Activated T-cell treated with anti-CD3 and anti-CD28 coated beads for 24 hours (primary cell): ENCODE results near the gene LMTK3.
"Not testable (repeated sequence)": the region's sequence is repeated elsewhere in the genome, so short reads cannot be mapped to it uniquely, and the experiment has no call there.

Experiments
- DNase-seq: peaks from one replicate; pipeline ENCODE4 v3.0.0-alpha.2; 2020; ENCODE audit warnings: low read depth

The LMTK3 gene

DNA sequence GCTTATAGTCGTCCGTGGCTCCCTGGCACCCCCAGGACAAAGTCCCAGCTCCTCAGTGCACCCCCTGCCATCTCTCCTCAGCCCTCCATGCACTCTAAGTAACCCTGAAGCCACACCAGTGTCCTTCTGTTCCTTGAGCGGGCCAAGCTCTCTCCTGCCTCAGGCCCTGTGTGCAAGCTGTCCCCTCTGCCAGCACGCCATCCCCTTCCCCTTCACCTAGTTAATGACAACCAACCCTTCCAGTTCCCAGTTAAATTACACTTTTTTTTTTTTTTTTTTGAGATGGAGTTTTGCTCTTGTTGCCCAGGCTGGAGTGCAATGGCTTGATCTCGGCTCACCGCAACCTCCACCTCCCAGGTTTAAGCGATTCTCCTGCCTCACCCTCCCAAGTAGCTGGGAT lies 23.2 kb downstream of the LMTK3 start:
- DNase-seq, result not testable (repeated sequence)

DNA sequence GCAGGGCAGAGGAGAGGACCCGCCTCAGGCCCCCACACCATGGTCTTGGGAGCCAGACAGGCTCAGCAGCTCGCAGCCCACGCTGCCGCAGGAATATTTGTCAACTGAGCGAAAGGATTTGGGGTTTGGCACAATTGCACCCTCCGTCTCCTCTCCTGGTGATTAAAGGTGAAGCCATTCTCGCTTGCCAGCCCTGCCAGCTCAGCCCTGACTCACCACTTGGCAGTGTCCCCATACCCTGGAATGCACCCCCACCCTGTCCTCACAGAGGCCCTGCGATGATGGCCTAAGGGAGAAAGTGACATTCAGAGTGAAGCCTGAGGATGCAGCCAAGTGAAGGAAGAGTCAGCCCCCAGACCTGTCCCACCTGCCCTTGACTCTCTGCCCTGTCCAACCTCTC lies 23.7 kb downstream of the LMTK3 start:
- no peak for DNase-seq

DNA sequence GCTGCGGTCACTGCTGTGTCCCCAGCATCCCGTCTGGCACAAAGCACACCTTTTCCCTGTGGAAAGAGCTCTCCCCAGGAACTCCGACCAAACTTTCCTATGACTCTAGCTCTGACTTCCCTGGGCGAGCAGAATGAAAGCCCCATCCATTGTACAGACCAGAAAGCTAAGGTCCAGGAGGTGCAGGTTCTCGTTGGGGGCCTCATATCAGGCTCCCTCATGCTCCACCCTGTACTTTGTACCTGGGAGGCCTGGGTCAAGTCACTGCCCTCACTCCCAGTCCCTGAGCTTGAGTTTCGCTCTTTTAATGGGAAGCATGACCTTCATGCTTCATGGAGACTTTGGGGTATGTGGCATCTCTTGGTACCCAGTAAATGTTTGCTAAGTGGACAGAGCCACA lies 24.1 kb downstream of the LMTK3 start:
- DNase-seq, result no peak

DNA sequence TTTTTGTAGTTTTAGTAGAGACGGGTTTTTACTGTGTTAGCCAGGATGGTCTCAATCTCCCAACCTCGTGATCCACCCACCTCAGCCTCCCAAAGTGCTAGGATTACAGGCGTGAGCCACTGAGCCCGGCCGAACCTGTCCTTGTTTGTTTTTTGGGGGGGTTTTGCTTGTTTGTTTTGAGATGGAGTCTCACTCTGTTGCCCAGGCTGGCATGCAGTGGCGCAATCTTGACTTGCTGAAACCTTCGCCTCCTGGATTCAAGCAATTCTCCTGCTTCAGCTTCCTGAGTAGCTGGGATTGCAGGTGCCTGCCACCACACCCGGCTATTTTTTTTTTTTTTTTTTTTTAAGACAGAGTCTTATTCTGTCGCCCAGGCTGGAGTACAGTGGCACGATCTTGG lies 24.9 kb downstream of the LMTK3 start:
- DNase-seq, result not testable (repeated sequence)

DNA sequence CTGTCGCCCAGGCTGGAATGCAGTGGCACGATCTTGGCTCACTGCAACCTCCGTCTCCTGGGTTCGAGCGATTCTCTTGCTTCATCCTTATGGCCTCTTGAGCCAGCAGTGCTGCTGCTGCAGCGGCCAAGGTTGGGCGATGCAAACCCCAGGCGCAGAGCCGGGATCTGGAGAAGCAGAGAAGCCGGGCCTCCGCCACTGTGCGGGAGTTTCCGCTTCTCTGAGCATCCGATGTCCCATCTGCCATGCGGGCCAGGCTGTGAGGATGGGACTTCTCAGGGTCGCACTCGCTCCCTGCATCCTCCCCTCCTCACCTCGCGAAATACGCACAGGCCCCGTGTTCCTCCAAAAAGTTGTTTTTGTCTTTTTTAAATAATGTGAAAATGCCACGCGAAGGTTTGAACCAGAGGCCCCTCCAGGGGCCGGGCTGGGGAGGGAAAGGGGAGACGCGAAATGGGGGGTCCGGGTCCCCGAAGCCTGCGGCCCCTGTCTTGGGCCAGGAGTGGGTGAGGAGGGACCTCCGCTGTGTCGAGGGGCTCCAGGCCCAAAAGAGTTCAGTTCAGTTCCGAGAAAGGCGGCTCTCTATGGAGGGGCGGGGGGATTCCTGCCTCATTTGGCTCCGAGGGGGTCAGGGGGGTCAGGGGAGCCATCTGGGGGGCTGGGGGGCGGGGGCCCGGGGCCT lies 26.6 kb downstream of the LMTK3 start:
- DNase-seq, result no peak

DNA sequence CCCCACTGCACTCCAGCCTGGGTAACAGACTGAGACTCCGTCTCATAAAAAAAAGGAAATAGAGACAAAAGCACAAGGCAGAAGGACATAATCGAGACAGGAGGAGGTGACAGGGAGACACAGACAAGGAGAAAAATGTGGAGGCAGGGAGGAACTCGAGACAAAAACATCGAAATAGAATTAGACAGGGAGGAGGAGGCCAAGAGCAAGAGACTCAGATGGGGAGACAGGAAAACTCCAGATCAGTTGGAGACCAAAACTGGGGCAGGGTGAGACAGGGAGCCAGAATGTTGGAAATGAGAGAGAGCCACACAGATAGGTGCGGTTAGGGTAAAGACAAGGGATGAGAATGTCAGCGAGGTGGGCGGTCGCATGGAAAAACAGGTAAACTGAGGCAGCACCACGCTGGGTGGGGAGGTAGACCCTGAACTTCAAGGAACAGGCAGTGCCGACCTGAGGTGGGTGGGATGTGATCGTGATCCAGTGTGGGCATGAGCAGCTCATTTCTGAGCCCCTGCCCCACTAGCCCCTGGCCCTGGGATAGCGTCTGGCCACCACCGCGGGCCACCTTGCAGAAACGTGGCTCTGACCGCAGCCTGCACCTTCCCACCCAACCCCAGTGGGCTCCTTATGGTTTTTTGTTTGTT lies 27.3 kb downstream of the LMTK3 start:
- DNase-seq, result no peak

DNA sequence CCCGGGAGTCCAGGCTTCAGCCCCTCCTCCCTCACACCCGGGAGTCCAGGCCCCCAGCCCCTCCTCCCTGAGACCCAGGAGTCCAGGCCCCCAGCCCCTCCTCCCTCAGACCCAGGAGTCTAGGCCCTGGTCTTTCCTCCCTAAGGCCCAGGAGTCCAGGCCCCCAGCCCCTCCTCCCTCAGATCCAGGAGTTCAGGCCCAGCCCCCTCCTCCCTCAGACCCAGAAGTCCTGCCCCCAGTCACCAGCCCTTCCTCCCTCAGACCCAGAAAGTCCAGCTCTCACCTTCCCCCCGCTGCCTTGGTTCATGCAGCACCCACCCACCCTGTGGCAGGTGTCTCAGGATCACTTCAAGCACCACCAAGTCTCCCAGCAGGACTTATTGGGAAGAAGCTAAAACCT lies 28.3 kb downstream of the LMTK3 start:
- no peak for DNase-seq

DNA sequence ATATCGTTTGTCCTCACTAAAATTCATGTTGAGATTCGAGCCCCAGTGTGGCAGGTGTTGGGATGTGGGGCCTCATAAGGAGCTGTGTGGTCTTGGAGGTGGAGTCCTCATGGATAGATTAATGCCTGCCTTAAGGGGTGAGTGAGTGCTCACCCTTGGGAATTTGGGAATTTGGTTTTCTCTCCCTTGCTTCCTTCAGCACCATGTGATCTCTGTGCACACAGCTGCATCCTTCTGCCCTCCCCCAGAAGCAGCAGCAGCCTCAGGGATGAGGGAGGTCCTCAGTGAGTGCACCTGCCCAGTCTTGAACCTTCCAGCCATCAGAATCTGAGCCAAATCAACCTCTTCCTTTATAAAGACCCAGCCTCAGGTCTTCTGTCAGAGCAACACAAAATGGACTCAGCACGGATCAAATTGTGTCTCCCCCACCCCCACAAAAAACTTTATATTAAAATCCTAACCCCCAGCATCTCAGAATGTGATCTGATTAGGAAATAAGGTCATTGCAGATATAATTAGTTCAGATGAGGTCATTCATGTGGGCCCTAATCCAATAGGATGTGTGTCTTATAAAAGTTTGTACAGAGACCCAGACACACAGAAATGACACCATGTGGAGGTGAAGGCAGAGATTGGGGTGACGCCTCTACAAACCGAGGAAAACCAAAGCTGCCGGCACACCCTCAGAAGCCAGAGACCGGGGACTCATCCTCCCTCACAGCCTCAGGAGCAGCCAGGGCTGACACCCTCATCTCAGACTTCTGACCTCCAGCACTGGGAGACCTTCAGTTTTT lies 29.6 kb downstream of the LMTK3 start:
- no peak for DNase-seq

DNA sequence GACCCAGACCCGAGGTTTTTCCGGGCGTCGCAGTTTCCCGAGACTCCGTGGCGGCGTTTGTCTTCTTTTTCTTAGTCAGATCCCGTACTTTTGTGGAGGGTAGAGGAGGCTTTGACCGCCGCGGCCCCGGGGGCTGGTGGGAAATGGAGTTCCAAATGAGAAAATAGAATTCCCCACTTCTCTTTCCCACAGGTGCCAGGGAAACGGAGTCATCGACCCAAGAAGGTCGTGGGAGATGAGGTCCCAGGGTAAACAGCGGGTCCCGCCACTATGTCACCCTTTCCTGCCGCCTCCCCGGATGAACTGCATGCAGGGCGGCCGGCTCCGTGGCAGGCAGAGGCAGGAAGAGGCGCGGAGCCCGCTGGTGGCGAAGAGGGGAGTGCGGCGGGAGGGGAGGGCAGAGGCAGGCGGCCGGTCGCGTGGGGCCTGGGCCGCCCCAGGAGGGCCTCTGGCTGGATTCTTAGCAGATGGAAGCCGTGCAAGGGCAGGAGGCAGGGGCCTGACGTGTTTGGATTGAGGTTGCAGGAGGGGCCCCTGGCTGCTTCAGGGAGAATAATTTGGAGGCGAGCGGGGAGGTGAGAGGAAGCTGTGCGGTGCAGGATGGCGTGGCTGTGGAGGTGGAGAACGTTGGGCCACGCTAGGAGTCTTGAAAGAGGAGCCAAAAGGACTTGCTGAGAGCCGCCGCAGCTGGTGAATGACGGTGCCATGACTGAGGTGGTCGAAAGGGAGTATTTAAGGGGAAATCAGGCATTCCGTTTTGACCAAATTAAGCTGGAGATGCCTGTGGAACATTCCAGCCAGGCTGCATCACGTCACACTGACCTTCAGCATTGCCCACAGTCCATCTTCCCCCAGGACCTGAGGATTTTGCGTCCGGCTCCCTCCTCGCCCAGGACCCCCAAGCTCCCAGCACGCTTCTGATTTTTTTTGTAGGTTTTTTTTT lies 30.8 kb downstream of the LMTK3 start:
- peak; percentile 29 for DNase-seq

DNA sequence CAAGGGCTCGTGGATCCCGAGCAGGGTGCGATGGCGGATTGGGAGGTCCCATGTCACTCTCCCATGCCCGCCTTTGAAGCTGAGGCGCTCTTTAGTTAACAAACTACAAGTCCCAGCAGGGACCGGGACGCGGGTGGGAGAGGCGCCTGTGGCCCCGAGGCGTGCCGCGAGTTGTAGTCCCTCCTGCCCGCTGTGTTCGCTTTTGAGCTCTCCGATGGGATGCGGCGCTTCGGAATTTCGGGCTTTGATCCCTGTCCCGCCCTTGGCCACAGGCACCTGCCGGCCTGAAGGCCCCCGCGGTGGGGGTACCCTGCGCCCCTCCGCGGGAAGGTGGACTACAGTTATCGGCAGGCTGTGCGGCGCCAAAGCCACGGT lies 31.5 kb downstream of the LMTK3 start:
- peak; percentile 13 for DNase-seq

DNA sequence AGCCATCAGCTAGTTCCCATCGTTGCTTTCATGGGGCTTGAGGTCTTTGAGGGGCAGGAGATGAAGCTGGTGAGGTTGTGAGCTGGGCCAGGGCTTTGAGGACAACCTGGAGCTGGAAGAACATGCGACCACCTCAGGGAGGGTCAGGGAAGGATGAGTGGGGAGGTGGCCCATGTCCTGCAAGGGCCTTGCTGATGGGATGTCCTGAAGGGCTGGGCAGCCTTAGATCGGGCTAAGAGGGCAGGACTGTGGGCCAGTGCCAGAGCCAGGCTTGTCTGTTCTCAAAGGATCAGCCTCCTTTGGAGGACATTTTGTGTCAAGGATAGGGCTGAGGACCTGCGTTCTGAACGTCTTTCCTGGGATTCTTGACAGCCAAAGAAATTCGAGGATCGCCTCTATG lies 31.9 kb downstream of the LMTK3 start:
- DNase-seq, result no peak

DNA sequence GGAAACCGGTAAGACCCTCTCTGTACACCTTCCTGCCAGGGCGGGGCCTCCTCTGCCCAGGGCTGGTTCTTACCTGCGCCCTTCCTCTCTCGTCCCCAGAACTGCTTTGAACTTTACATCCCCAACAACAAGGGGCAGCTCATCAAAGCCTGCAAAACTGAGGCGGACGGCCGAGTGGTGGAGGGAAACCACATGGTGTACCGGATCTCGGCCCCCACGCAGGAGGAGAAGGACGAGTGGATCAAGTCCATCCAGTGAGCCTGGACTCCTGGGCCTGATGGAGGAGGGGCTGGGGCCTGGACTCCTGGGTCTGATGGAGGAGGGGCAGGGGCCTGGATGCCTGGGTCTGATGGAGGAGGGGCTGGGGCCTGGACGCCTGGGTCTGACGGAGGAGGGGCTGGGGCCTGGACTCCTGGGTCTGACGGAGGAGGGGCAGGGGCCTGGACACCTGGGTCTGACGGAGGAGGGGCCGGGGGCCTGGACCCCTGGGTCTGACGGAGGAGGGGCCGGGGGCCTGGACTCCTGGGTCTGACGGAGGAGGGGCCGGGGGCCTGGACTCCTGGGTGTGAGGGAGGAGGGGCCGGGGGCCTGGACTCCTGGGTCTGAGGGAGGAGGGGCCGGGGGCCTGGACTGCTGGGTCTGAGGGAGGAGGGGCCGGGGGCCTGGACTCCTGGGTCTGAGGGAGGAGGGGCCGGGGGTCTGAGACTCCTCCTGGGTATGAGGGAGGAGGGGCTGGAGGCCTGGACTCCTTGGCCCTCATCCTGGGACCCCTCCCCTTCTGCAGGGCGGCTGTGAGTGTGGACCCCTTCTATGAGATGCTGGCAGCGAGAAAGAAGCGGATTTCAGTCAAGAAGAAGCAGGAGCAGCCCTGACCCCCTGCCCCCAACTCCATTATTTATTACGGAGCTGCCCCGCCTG lies 33.0 kb downstream of the LMTK3 start:
- DNase-seq, result no peak

DNA sequence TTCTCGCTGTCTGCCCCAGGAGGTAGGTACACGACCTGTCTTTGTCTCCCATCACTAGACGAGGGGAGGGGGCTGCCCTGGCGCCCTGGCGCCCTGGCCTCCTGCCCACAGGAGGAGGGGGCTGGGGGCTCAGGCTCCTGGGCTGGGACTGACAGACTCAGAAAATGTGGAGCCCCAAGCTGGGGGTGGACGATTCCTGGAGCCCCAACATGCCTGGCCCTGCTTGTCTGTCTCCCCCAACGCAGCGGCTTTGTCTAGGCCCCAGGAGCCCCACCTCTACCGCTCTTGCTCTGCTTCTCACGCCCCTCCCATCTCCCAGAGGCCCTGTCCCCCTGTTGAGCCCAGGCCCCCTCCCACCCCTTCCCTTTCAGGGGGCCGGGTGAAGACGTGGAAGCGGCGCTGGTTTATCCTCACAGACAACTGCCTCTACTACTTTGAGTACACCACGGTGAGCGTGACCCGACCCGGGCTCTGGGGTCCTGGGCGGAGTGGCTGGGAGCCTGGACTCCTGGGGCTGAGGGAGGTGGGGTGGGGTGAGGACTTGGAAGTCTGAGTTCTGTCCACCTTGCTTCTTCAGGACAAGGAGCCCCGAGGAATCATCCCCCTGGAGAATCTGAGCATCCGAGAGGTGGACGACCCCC lies 33.8 kb downstream of the LMTK3 start:
- no peak for DNase-seq

DNA sequence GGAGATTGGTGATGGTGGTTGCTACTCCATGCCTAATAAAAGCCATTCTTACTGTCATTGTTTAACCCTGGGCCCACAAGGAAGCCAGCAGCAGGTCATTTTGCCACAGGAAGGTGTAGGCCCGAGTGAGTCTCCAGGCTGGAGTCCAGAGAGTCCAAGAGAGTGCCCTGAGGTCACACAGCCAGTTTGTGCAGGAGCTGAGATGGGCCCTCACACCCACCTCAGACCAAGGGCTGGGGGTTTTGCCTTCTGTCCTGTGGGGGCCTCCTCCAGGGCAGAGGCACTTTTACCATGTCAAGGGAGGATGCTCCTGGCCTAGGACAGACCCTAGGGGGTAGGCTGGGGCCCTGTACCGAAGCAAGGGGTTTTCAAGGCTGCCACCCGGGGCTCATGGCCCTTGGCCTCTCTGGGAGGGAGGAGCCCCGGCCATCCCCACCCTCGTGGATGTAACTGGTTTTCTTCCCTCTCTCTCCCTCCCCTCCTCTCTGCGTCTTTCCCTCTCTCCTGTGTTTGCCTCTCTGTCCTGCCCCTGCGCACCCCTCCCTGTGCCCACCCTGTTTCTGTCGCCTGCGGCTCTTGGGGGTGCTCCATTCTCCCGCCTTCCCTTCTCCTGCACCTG lies 34.5 kb downstream of the LMTK3 start:
- DNase-seq, result no peak

DNA sequence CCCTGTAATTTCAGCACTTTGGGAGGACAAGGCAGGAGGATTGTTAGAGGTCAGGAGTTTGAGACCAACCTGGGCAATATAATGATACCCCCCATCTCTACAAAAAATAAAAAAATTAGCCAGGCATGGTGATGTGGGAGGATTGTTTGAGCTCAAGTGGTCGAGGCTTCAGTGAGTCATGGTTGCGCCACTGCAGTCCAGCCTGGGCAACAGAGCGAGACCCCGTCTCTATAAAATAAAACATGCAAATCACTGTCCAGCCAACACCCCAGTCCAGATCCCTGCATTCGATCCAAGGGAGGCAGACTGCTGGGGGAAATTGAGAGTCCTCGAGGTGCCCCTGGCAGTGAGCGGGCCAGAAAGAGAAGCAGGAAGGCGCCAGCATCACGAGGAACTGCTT lies 35.5 kb downstream of the LMTK3 start:
- DNase-seq, result no peak

DNA sequence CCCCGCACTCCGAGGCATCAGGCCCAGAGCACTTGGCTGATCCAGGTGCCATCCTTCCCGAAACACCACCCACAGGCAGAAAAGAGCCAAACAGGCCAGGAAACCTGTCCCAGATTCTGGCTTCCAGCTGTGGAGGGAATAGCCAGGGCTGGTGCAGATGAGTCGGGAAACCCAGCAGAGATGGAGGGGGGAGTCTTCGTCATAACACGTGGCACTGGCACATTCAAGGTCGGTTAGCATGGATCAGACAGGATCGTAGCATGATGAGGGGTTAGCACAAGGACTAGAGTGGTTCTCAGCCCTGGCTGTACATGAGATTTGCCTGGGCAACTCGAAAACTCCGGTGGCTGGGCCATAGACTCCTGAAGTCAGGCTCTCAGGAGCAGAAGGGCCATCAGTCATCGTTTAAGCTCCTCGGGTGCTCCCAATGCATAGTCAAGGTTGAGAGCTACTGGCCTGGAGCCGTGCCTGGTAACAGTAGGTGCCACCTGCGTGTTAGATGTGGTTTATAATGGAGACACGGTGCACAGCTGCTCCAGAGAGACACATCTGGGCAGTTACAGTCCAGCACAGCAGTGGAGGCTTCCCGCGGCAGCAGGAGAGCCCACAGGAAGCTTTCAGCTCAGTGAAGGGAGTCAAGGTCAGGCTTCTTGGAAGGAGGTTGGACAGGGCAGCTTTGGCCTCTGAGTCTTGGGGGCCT lies 36.1 kb downstream of the LMTK3 start:
- DNase-seq, result no peak

DNA sequence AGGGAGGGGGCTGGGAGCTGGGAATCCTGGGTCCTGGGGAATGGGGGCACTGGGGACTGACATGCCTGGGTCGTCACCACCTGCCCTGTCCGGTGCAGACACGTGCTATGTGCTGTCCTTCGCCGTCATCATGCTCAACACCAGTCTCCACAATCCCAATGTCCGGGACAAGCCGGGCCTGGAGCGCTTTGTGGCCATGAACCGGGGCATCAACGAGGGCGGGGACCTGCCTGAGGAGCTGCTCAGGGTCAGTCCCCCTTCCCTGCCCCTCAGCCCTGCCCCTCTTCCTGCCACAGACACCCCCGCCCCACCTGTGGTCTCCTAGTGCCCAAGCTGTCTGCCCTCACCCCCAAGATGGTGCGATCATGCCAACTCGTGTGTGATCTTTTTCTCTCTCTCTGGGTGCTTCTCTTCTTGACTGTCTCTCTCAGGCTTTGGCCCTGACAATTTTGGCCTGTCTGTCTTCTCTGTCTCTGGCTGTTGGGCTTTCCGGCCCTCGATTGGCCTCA lies 37.5 kb downstream of the LMTK3 start:
- no peak for DNase-seq

DNA sequence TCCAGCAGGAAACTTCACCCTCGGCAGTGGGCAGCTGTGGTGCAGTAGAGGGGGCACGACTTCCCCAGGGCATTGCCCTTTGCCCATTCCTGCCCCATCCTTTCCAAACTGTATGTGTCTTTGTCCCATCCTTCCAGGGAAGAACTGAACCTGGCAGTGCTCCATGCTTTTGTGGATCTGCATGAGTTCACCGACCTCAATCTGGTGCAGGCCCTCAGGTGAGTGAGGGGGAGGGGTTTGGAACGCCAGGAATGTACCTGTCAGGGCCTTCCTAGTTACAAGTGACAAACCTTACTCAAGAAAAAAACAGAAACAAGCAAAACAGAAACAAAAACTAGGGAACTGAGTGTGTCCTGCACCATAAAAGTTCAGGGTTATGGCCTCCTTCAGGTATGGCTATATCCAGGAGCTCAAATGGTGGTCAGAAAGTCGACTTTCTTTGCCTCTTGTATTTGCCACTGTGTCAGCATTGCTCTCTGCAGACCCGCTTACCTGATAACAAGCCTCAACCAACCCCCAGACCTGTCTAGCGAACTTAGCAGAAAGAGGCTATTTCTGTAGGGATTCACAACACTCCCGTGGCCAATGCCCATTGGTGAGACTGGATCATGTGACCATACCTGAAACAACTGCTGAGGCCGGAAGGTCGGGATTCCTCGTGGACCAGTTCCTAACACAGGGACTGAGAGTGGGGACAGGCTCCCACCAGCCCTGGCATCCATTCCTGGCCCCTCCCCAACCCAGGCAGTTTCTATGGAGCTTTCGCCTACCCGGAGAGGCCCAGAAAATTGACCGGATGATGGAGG lies 38.3 kb downstream of the LMTK3 start:
- no peak for DNase-seq
